8988T (cell line): ENCODE results near the gene MYBPC1.
"Not testable (repeated sequence)": the region's sequence is repeated elsewhere in the genome, so short reads cannot be mapped to it uniquely, and the experiment has no call there.

Experiments
- DNase-seq: peaks from one replicate; pipeline ENCODE4 v3.0.0; 2011

The MYBPC1 gene

DNA sequence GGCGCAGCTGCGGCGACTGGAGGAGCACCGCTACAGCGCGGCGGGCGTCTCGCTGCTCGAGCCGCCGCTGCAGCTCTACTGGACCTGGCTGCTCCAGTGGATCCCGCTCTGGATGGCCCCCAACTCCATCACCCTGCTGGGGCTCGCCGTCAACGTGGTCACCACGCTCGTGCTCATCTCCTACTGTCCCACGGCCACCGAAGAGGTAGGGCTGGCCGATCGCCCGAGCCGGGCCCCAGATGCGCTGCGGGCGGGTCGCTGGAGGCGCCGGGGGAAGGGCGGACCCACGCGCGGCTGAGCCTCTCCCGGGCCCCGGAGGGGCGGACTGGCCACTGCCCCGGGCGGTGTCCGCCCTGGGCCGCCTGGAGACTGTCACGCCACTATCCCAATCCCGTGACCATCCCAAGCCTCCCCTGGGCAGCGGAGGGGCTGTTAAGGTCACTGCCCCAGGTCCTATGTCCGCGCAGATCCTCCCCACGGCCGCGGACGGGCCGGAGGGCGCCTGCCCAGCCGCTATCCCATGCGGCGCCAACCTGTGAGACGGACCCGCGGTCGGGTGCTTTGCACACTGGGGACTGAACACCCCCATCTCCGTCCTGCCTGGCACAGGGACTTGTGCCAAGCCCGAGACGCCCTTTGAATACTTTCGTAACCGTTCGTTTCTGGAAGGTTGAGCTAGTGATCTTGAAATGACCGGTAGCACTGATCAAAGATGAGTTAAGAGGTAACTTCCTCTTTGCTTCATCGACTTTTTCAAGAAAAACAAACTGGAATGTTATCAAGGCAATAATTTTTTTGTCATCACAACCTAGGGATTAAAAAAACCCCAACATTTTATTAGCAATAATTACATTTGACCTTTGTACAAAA lies 103.4 kb downstream of the MYBPC1 start:
- DNase-seq: peak; percentile 37

GRCh38 chr12:101698800-101699347 lies 104.1 kb downstream of the MYBPC1 start:
- no peak for DNase-seq

DNA sequence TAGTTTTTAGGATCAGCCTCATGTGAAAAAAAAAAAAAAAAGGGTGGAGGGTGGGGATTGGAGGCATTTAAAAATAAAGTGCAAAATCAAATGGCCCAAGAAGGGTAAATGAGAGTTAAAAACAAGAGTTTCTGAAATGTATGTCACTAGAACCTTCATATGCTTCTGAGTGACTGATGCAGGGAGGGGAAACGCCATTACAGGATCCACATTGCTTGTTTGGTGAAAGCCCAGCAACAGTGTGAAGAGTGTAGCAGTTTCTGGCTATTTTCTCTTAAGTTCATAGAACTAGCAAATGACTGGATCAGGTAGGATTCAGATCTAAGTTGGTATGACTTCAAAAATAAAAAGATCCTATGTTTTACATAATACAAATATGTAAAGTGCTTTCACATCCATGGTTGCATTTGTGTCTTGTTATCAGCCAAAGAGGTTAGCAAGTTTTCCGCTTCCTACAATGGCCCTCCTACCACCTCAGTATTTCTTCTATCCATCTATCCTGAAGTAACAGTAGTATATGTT lies 105.6 kb downstream of the MYBPC1 start:
- no peak for DNase-seq

DNA sequence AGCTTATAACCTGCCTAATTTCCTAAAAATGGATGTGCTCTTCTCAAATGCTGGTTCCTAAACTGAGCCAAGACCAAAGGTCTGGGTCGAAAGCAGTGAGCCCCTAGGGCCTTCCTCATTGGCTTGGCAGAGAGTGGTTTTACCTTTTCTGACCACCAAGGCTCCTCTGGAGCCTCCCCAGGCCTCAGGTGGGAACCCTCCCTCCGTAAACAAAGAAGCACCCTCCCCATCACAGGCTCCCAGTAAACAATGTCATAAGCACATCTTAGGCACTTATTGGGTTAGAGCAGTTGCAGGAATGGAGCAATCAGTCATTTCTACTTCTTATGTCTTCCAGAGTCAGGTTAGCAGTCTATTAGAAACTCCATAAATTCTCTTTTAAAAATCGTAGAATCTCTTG lies 108.7 kb downstream of the MYBPC1 start:
- DNase-seq: no peak

- no peak for DNase-seq
Observed at GRCh38 chr12:101706403-101706802, 111.6 kb downstream of the MYBPC1 start.

DNA sequence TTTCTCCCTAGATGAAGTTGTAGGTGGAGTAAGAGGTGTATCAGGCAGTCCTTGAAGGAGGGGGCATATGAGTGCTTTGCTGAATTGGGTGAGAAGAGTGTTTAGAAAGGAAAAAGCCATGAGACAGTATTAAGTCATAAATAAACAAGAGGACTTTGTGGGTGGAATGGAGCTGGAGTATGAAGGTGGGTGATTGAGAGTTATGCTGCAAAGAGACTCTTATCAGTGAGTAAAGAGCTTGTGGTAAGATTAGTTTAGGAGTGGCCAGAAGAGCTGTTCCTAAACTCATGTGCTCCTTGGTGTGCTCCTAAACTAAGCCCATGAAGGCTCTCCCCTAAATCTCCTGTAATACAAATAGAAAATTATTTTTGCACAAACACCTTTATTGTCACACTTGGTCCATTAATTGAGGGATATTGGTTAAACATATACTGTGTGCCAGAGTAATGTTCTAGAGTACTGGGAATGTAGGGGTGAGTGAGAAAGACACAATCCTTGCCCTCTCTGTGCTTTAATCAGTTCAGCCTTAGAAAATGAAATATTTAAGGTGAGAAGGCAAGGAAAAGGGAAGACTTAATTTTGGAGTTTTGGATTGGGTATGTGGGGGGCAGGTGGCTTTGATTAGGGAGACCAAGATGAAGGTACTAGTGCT lies 112.5 kb downstream of the MYBPC1 start:
- DNase-seq: no peak

DNA sequence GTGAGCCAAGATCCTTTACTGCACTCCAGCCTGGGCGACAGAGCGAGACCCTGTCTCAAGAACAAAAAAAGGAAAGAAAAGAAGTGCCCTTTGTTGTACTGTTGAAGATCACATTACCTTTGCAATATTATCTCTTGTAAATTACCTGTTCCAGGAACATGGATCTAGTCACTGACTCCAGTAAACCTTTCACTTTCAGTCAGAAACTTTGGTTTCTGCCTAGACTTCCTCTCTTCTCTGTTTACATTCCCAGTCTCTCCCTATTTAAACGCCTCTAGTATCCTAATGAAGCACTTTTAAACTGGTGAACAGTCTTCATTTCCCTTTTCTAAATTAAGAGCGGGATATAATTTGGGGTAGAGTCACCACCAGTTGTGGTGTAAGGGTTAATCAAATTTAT lies 115.5 kb downstream of the MYBPC1 start:
- no peak for DNase-seq

DNA sequence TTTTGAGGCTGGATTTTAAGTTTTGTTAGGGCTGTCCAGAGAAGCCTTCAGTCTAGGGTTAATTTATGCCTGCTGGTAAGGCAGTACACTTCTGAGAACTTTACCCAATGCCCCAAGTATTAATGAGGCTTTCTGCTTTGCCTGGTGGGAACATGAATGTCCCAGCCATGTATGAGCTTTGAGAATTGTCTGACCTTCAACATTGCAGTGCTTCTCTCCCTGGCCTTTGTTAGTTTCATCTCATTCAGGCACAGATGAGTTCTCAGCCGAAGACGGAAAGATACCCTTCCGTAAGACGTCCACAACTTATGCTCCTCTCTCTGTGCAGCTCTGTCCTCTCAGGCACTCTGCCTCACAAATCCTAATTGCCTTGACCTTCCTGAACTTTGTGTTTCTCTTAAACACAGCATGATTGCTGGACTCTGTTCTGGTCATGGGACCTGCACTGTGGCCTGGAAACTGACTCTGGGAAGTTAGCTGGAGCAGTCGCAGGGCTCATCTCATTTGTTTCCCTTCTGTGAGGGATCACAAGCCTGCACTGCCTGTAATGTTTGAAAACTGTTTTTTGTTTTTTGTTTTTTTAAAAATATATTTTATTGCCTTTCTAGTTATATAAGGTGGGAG lies 118.4 kb downstream of the MYBPC1 start:
- DNase-seq: no peak

- no peak for DNase-seq
Observed at GRCh38 chr12:101713930-101714329, 119.2 kb downstream of the MYBPC1 start.

- no peak for DNase-seq
Observed at GRCh38 chr12:101714877-101715444, 120.2 kb downstream of the MYBPC1 start.

DNA sequence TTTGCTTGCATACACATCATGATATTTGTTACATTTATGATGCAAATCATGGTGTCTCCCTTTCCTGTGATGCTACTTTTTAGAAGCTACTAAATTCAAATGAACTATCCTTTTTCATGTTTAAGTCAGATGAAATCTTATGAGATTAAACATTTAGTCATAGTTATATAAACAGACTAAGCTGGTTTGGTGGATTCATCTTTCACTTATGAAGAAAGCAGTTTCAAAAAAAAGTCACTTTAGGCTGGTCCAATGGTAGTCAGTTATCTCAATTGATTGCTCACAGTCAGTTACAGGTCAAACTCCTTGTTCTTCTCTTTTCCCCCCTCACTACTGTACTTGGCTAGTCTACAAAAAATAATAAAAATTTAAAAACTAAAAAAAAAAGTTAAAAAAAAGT lies 124.8 kb downstream of the MYBPC1 start:
- no peak for DNase-seq

- no peak for DNase-seq
Observed at GRCh38 chr12:101720118-101720517, 125.3 kb downstream of the MYBPC1 start.

DNA sequence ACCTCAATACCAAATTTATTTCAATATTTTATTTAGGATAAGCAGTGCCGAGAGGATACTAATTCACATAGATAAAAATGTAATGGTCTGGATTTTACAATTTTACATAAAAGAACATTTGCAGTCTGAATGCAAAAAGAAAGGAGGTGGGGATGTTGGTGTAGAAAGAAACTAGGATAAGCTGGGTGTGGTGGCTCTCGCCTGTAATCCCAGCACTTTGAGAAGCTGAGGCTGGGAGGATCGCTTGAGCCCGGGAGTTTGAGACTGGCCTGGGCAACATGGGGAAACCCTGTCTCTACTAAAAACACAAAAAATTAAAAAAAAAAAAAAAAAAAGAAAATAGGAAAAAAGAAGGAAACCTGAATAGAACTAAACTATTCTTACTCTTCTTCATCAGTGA lies 127.6 kb downstream of the MYBPC1 start:
- no peak for DNase-seq

DNA sequence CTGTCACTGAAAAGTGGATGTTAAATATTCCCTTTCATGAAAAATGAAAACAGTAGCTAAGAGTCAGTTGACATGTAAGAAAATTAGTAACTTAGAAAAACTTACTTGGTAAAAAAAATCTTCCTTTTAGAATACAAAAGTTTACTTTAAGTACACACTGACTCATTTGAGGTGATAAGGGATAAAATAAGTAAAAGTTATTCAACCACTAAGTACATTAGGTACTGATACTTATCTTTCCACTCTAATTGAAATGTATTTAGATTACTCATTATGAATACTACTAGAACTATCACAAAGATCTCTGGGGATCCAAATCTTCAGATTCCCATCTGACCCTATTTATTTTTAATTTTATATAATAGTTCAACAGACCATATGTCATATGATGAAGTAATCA lies 132.3 kb downstream of the MYBPC1 start:
- DNase-seq: no peak

DNA sequence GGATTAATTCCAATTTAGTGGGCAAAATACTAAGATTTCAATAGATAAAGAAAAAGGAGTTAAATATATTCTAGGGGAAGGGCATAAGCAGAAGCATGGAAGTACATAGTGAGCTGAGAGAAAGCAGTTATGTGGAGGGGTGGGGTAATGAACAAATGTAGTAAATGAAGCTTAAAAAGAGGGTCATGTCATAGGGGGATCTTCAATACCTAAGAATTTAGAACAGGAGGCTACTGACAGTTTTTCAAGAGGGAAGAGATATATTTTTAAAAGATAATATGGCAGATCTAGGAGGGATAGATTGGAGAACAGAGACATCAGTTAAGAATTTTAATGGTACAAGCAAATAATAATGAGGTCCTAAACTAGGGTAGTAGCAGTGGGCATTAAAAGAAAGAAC lies 135.1 kb downstream of the MYBPC1 start:
- no peak for DNase-seq

GRCh38 chr12:101732318-101732717 lies 137.5 kb downstream of the MYBPC1 start:
- no peak for DNase-seq

GRCh38 chr12:101733166-101733565 lies 138.4 kb downstream of the MYBPC1 start:
- no peak for DNase-seq

GRCh38 chr12:101734482-101734881 lies 139.7 kb downstream of the MYBPC1 start:
- not testable (repeated sequence) for DNase-seq
